HG03175 (cell line): ENCODE measurements around the gene NRROS.

Experiments used
- ATAC-seq: cut with Tn5 transposase; IDR thresholded peaks from one replicate; pipeline ENCODE4 v1.9.1; 2021; ENCODE audit warnings: mild to moderate bottlenecking, moderate library complexity; ENCODE audit not compliant: unreplicated experiment

The NRROS gene

GRCh38 chr3:196645897-196646665 lies 6.6 kb downstream of the NRROS start:
- ATAC-seq, result no peak

DNA sequence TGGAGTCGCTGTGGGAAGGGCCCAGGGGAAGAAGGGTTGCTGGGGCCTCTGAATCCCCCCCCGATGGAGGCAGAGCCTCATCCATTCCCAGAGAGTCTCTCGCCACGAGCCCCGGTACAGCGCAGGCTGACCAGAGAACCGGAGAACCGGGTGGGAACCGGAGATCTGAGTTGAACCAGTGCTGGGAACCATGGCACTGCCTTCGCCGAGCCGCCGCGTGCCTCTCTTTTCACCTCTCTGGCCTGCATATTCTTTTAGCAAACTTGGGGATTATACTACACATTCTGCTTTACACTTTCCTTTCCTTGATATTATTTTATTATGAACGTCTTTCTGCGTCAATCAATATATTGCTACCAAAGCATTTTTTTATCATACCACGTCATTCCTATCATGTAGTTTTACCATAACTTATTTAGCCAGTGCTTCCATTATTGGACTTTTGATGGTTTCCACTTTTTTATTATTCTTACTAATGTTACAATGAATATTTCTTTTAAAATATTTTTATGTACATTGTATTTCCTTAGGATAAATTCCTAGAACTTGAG lies 7.2 kb downstream of the NRROS start:
- ATAC-seq, result no peak

DNA sequence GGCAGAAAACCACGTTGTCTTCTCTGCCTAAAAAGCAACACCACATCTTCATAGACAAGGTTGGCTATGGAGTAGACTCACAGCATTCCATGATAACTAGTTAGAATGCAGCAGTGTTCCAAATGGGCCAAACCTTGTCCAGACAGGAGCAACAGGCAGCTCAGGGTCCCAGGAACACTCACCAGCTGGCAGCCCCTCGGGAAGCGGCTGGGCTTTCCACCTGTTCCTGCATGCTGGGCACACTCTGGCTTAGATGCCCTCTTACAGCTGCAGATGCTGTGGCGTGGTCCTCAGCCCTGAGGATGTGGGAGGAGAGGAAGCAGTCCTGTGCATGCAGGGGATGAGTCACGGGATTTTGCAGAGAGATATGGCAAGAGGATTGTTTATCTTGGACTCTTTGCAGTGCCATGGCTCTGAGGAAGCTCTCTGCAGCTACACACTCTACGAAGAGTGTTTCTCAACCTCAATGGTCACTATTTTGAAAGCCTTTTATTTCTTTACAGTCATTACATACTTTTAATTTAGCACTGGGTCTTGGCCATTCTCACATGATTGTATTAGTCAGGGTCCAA lies 11.3 kb downstream of the NRROS start:
- ATAC-seq, result no peak

DNA sequence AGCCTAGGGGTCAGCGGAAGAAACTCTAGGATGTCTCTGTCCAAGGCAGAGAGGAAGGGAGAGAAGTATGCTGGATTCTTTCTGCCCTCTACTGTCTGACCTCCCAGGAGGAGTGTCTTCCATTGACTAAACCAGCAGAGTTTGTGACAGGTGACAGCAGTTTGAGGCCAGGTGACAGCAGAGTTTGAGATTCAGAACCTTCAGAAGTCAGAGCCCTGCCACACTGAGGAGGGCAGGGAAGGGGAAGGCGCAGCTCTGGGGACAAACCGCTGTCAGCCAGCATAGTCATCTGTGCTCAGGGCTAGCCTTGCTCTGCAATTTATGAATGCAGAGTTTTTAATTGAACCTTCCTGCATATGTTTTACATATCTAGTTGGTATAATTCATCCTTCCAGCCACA lies 12.3 kb downstream of the NRROS start:
- ATAC-seq, result no peak

GRCh38 chr3:196652961-196653795 lies 13.7 kb downstream of the NRROS start:
- ATAC-seq, result no peak

GRCh38 chr3:196654006-196654734 lies 14.7 kb downstream of the NRROS start:
- no peak for ATAC-seq

DNA sequence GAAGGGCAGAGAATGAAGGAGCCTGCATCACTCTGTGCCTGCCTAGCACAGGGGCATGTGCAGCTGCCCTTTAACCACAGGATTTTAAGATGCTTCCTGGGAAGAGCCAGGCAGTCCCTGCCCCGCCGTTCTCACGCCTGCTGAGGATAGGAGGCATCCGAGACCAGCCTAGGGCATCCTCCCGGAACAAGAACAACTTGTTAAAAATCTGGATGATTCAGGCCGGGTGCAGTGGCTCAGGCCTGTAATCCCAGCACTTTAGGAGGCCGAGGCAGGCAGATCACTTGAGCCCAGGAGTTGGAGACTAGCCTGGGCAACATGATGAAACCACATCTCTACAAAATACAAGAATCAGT lies 15.2 kb downstream of the NRROS start:
- no peak for ATAC-seq

GRCh38 chr3:196655496-196655895 lies 16.0 kb downstream of the NRROS start:
- ATAC-seq, result no peak

DNA sequence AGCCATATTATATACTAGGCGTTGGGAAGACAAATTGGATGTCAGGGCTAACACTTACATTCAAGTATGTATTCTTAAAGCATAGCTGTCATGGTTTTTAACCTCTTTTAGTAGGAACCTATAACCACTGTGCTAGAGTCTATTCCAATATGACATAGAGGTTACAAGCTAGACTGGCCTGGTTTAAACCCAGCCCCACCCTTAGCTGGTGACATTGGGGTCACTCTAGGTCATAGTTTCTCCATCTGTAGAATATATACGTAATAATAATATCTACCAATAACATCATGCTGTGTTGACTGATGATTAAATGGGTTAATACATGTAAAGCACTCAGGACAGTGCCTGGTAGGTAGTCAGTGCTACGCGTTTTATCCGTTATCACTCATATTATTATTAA lies 16.7 kb downstream of the NRROS start:
- ATAC-seq, result no peak

GRCh38 chr3:196659901-196660351 lies 20.4 kb downstream of the NRROS start:
- no peak for ATAC-seq

DNA sequence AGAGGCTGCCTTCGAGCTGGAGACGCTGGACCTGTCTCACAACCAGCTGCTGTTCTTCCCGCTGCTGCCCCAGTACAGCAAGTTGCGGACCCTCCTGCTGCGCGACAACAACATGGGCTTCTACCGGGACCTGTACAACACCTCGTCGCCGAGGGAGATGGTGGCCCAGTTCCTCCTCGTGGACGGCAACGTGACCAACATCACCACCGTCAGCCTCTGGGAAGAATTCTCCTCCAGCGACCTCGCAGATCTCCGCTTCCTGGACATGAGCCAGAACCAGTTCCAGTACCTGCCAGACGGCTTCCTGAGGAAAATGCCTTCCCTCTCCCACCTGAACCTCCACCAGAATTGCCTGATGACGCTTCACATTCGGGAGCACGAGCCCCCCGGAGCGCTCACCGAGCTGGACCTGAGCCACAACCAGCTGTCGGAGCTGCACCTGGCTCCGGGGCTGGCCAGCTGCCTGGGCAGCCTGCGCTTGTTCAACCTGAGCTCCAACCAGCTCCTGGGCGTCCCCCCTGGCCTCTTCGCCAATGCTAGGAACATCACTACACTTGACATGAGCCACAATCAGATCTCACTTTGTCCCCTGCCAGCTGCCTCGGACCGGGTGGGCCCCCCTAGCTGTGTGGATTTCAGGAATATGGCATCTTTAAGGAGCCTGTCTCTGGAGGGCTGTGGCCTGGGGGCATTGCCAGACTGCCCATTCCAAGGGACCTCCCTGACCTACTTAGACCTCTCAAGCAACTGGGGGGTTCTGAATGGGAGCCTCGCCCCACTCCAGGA lies 21.1 kb downstream of the NRROS start:
- ATAC-seq, result no peak

- ATAC-seq, result no peak
Observed at GRCh38 chr3:196661400-196661799, 21.9 kb downstream of the NRROS start.

- no peak for ATAC-seq
Observed at GRCh38 chr3:196662033-196662432, 22.5 kb downstream of the NRROS start.

DNA sequence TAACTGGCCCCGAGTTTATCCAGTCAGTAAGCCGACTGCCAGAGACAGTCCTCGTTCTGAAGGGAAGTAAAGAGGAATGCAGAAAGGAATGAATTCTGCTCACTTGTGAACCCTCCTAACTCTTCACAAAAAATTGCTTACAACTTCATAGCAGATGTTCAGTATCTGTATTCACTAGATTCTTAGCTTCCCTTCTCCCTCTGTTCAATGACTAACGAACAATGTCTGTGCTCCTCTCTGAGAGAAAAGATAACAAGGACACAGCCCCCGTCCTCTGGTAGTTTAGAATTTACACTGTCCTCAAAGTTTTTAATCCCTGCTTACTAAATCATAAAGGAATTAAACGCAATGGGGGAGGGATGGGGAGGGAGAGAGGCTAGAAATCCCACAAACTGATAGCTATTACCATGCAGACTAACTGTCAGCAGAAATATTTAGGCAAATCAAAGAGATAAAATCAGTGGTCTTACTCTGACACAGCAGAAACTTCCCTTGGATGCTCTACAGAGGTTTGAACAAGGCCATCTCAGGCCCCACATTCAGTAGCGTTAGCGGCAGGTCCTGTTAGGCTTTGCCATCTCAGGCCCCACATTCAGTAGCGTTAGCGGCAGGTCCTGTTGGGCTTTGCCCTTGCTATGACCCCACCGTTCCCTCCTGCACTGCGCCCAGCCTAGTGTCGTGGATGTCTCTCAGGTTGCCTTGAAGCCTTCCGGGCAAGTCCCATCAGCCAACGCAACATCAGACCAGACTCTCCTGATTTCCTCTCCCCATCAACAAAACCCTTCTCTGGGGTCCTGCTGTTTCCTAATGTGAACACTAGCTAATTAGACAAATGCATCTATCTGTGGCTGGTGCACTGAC lies 23.4 kb downstream of the NRROS start:
- no peak for ATAC-seq

DNA sequence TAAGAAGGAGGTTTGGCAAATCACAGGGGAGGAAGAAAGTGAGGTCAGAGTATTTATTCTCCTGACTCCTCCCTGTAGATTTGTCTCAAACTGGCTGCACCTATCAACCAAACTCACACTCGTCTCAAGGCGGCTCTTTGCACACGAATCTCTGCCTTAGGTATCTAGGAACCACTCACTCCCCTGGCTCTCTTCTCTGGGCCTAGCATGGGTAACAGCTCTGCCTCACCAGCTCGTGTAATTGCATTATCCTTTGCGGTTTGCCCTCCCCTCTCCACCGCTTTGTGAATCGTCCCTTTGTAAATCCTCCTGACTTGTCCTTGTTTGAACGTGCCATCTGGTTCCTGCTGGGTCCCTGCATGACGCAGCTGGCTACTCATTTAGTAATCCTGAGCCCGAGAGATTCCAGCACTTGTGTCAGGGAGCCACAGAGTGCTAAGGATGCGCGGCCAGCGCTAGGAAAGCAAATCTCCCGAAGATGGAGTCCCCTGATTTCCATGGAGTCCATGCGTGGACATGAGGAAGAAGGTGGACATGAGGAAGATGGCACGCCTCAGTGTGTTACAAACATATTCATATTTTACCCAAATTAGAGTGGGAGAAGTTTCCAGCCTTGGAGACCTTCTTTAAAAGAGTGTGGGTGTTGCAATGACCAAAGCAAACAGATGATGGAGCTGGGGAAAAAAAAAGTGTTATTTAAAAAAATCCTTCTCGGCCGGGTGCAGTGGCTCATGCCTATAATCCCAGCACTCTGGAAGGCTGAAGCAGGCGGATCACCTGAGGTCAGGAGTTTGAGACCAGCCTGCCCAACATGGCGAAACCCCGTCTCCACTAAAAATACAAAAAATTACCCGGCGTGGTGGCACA lies 26.7 kb downstream of the NRROS start:
- ATAC-seq, result no peak

- ATAC-seq, result no peak
Observed at GRCh38 chr3:196667056-196667825, 27.7 kb downstream of the NRROS start.

GRCh38 chr3:196670339-196670738 lies 30.8 kb downstream of the NRROS start:
- ATAC-seq, result no peak

DNA sequence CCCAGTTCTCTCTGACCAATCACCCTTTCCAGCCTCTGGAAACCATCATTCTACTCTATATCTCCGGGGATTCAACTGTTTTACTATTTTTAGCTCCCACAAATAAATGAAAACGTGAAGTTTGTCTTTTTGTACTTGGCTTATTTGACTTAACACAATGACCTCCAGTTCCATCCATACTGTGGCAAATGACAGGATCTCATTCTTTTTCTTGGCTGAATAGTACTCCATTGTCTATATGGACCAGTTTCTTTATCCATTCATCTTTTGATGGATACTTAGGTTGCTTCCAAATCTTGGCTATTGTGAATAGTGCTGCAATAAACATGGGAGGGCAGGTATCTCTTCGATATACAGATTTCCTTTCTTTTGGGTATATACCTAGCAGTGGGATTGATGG lies 34.1 kb downstream of the NRROS start:
- no peak for ATAC-seq
